ENCODE data around the gene ATL1.
A peak's percentile ranks its signal among the peaks of the same experiment; 100 is the strongest.

The ATL1 gene

GRCh38 chr14:50599700-50600444, 39.9 kb downstream of the ATL1 start:
- no peak overlapping the region for H3K4me3 ChIP-seq (replicated peaks; ENCODE audit: low read depth, low read length)
- DNase-seq (ENCODE audit: extremely low read depth, low read depth), result peak; percentile 49

DNA sequence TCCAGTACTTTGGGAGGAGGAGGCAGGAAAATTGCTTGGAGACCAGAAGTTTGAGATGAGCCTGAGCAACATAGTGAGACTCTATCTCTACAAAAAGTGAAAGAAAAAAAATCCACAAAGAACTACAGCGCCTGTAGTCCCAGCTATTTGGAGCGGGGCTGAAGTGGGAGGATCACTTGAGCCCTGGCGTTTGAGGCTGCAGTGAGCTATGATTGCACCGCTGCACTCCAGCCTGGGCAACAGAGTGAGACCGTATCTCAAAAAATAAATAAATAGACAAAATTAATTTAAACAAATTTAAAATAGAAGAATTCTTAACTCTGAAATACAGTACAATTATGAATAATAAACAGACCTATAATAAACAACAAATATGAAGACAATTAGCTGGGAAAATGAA, 40.9 kb downstream of the ATL1 start:
- DNase-seq (ENCODE audit: extremely low read depth, low read depth), result no peak
- TF ChIP-seq, protein P1, sequence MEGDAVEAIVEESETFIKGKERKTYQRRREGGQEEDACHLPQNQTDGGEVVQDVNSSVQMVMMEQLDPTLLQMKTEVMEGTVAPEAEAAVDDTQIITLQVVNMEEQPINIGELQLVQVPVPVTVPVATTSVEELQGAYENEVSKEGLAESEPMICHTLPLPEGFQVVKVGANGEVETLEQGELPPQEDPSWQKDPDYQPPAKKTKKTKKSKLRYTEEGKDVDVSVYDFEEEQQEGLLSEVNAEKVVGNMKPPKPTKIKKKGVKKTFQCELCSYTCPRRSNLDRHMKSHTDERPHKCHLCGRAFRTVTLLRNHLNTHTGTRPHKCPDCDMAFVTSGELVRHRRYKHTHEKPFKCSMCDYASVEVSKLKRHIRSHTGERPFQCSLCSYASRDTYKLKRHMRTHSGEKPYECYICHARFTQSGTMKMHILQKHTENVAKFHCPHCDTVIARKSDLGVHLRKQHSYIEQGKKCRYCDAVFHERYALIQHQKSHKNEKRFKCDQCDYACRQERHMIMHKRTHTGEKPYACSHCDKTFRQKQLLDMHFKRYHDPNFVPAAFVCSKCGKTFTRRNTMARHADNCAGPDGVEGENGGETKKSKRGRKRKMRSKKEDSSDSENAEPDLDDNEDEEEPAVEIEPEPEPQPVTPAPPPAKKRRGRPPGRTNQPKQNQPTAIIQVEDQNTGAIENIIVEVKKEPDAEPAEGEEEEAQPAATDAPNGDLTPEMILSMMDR (IDR thresholded peaks at IDR 0.05; ENCODE audit: low read depth, low read length, missing control alignments), result no peak
- H3K4me3 ChIP-seq (replicated peaks; ENCODE audit: low read depth, low read length), result no peak overlapping the region

More at GRCh38 chr14:50599700-50600444, 39.9 kb downstream of the ATL1 start:
- TF ChIP-seq, protein P1 (IDR thresholded peaks at IDR 0.05; ENCODE audit: low read depth, low read length, missing control alignments), result peak; percentile 51

DNA sequence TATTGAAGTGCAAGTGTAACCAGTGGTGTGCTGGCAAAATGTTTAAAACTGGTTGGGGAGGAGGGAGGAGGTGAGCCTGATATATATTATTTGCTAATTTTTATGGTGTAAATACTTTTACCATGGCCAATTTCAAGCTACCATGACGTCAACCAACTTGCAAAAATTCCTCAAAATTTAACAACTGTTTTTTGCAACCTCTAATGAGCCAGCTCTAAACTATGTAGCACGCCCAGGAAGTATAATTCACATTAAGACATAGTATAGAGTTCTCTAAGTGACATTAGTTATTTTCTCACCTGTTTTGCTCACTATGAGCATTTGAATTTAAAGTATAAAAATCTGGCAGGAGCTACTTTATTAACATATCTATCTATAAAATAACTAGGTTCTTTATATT, 41.4 kb downstream of the ATL1 start:
- DNase-seq (ENCODE audit: extremely low read depth, low read depth), result no peak
- TF ChIP-seq, protein P1 (IDR thresholded peaks at IDR 0.05; ENCODE audit: low read depth, low read length, missing control alignments), result no peak
- H3K4me3 ChIP-seq (replicated peaks; ENCODE audit: low read depth, low read length), result no peak overlapping the region

GRCh38 chr14:50602035-50602434, 42.1 kb downstream of the ATL1 start:
- no peak overlapping the region for H3K4me3 ChIP-seq (replicated peaks; ENCODE audit: low read depth, low read length)
- no peak for DNase-seq (ENCODE audit: extremely low read depth, low read depth)
- TF ChIP-seq, protein P1 (IDR thresholded peaks at IDR 0.05; ENCODE audit: low read depth, low read length, missing control alignments), result no peak

GRCh38 chr14:50603565-50603964, 43.6 kb downstream of the ATL1 start:
- TF ChIP-seq, protein P1 (IDR thresholded peaks at IDR 0.05; ENCODE audit: low read depth, low read length, missing control alignments), result no peak
- H3K4me3 ChIP-seq (replicated peaks; ENCODE audit: low read depth, low read length), result no peak overlapping the region
- no peak for DNase-seq (ENCODE audit: extremely low read depth, low read depth)

DNA sequence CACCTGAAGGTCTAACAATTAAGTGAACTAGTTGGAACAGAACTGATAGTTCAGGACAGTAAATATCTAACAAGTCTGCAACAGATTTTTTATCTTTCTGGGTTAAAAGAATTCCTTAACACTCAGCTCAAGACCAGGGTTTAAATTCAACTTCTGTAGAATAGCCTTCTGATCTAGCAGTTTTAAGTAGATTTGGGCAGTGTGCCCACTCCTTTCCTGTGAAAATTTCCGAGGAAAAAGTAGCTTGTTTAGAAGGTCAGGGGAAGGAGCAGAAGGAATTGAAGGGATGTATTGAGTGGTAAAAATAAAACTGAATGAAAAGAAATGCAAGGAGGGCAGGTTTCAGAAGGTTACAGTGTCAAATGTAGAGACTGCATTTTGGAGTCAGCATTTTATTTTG, 45.8 kb downstream of the ATL1 start:
- no peak for DNase-seq (ENCODE audit: extremely low read depth, low read depth)
- no peak overlapping the region for H3K4me3 ChIP-seq (replicated peaks; ENCODE audit: low read depth, low read length)
- TF ChIP-seq, protein P1 (IDR thresholded peaks at IDR 0.05; ENCODE audit: low read depth, low read length, missing control alignments), result no peak

- TF ChIP-seq, protein P1 (IDR thresholded peaks at IDR 0.05; ENCODE audit: low read depth, low read length, missing control alignments), result no peak
- no peak for DNase-seq (ENCODE audit: extremely low read depth, low read depth)
- no peak overlapping the region for H3K4me3 ChIP-seq (replicated peaks; ENCODE audit: low read depth, low read length)
Measured at GRCh38 chr14:50606468-50606867, 46.5 kb downstream of the ATL1 start.

All from HFF-Myc (cell line).